Nephron progenitor cell (in vitro differentiated cells): ENCODE data around the gene NBPF4.

ENCODE experiments used
- DNase-seq: peaks from one replicate; pipeline ENCODE4 v3.0.0; 2021
- H3K27ac Mint-ChIP-seq: 2 replicates; pipeline ENCODE4 v1.8.0; 2021; ENCODE audit warnings: mild to moderate bottlenecking, moderate library complexity, mixed read lengths
- H3K27me3 Mint-ChIP-seq: 2 replicates; pipeline ENCODE4 v1.8.0; 2021; ENCODE audit warnings: mild to moderate bottlenecking, low read depth, mixed read lengths; ENCODE audit not compliant: poor library complexity
- H3K36me3 Mint-ChIP-seq: 2 replicates; pipeline ENCODE4 v1.8.0; 2021; ENCODE audit warnings: low read depth, mixed read lengths
- H3K4me1 Mint-ChIP-seq: 2 replicates; pipeline ENCODE4 v1.8.0; 2021; ENCODE audit warnings: mixed read lengths
- H3K4me3 Mint-ChIP-seq: 2 replicates; pipeline ENCODE4 v1.8.0; 2021; ENCODE audit warnings: mild to moderate bottlenecking, moderate library complexity, mixed read lengths
- H3K9me3 Mint-ChIP-seq: 2 replicates; pipeline ENCODE4 v1.8.0; 2021; ENCODE audit warnings: mild to moderate bottlenecking, moderate library complexity, mixed read lengths
- CTCF ChIP-seq: fragments of 200-600 bp; sonication (generic); IDR thresholded peaks from 2 replicates; pipeline ENCODE4 v1.5.0; 2021; ENCODE audit warnings: antibody characterized with exemption

The NBPF4 gene

GRCh38 chr1:108194051-108194450 lies 49.8 kb downstream of the NBPF4 start:
- Mint-ChIP-seq H3K36me3 (peaks cover 94% of the 10 kb centered on the region), H3K4me1 (peaks cover 17% of the 10 kb centered on the region), H3K9me3 (peaks cover 81% of the 10 kb centered on the region), H3K4me3 (no peak overlapping the region), H3K27me3 (no peaks in the 10 kb centered on the region), H3K27ac (no peak overlapping the region)
- TF ChIP-seq CTCF = no peak
- no peak for DNase-seq

DNA sequence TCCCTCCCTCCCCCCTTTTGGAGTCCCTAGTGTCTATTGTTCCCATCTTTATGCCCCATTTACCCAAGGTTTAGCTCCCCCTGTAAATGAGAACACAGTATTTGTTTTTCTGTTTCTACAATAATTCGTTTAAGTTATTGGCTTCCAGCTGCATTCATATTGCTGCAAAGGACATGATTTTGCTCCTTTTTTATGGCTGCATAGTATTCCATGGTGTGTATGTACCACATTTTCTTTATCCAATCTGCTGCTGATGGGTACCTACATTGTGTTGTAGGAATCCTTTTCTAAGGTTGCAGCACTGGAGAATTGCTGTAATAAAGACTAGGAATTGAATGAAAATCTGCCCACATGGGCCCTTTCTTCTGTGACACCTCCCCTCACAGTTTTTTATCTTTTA lies 50.5 kb downstream of the NBPF4 start:
- no peak for TF ChIP-seq CTCF
- Mint-ChIP-seq H3K4me1 (peaks cover 9% of the 10 kb centered on the region), H3K27ac (no peak overlapping the region), H3K36me3 (peaks cover 97% of the 10 kb centered on the region), H3K9me3 (peaks cover 88% of the 10 kb centered on the region), H3K4me3 (no peak overlapping the region), H3K27me3 (no peaks in the 10 kb centered on the region)
- no peak for DNase-seq

DNA sequence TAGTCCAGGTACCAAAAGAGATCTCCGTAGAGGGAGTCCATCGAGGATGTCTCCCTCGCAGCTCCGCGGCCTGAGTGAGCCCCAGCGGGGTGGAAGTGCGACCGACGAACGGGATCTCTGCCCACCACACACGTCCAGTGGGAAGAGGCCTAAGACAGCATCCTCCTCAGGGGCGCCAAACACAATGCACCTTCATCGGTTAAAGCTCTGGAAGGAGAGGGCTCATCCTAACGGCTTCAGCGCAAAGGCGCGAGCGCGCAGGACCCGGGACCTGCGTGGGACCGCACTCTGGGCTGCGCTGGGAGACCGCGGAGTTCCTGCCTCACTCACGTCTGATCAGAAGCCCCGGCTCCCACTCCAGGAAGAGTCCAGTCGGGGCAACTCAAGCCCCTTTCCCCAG lies 51.3 kb downstream of the NBPF4 start:
- Mint-ChIP-seq H3K4me3 (no peak overlapping the region), H3K9me3 (peaks cover 90% of the 10 kb centered on the region), H3K36me3 (peaks cover 97% of the 10 kb centered on the region), H3K4me1 (peaks cover 2% of the 10 kb centered on the region), H3K27me3 (no peaks in the 10 kb centered on the region), H3K27ac (no peak overlapping the region)
- TF ChIP-seq CTCF = no peak
- DNase-seq = no peak

DNA sequence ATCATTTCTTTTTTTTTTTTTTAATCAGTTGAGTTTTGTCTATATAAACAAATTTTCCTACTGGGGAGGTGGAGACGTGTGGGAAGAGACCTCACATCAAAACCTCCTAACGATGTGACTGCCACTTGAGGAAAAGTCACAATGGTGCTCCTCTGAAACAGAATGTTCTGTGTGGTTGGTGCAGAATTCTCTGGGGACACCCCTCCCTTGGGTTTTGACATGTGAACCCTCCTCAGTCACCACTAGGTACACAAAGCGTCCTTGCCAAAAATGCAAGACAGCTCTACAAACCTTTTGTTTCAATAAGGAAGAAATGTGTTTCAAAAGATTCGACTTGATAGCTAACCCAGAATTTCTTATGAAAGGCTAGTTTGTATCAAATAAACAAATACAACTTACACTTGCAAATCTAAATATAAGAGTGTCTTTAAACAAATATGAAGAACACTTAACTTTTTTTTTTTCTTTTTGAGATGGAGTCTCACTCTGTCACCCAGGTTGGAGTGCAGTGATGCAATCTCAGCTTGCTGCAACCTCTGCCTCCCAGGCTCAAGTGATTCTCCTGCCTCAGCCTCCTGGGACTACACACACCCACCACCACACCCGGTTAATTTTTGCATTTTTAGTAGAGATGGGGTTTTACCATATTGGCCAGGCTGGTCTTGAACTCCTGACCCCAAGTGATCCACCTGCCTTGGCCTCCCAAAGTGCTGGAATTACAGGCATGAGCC lies 53.0 kb downstream of the NBPF4 start:
- Mint-ChIP-seq H3K27me3 (no peaks in the 10 kb centered on the region), H3K27ac (no peak overlapping the region), H3K4me1 (no peaks in the 10 kb centered on the region), H3K36me3 (peaks cover 97% of the 10 kb centered on the region), H3K9me3 (peaks cover 86% of the 10 kb centered on the region), H3K4me3 (no peak overlapping the region)
- DNase-seq = no peak
- TF ChIP-seq CTCF = no peak

DNA sequence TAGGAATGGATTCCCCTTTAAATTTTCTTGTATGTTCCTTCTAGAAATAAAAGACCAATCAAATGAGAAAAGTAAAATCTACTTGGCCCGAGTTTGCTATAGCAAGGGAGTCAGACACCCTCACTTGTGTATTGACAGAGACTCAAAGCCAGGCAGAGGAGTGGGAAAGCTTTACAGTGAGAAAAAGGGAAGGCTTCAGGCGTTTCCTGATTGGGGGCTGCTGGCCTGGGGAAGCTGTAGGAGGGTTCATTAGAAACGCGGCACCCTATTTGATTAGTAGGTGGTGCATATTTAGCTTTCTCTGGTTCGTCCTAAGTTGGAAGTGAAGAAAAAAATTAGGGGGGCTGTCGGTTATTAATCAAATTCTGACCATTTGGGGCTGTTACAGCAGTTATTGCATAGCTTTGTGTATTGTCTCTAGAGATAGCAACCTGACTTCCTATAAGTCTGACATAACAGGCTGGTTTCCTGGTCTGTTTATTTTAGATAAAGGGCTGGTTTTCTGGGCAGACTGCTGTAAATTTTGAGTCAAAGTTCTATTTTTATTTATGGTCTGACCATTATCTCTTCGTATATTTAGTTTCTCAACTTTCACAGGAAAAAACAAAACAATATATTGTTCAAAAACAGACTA lies 53.8 kb downstream of the NBPF4 start:
- Mint-ChIP-seq H3K27me3 (no peaks in the 10 kb centered on the region), H3K4me1 (no peaks in the 10 kb centered on the region), H3K4me3 (no peak overlapping the region), H3K36me3 (peaks cover 97% of the 10 kb centered on the region), H3K27ac (no peak overlapping the region), H3K9me3 (peaks cover 81% of the 10 kb centered on the region)
- no peak for TF ChIP-seq CTCF
- DNase-seq = no peak

DNA sequence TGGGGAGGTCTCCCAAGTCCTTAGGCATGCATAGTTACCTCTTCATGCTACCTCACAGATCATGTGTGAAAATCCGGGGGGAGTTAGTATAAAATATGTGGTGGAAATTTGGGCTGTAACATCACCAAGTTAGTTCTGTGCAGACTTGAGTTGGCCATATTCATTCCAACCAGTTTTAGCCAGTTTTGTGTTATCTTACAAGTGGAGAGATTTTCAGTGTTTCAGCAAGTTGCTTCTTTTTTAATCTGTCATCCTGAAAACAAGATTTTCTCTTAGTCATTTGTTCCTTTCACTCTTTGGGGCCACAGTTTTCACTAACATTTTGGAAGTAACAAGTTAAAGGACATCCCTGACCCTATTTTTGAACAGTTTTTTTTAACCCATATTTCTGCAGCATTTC lies 55.1 kb downstream of the NBPF4 start:
- no peak overlapping the region for H3K27ac Mint-ChIP-seq
- H3K27me3 Mint-ChIP-seq = no peaks in the 10 kb centered on the region
- peaks cover 76% of the 10 kb centered on the region for H3K9me3 Mint-ChIP-seq
- H3K4me1 Mint-ChIP-seq = no peaks in the 10 kb centered on the region
- peaks cover 97% of the 10 kb centered on the region for H3K36me3 Mint-ChIP-seq
- H3K4me3 Mint-ChIP-seq = no peak overlapping the region
- DNase-seq = no peak
- TF ChIP-seq CTCF = no peak
